Right atrium auricular region (tissue), 2 donors: Measurements from ENCODE around the gene SPPL2A. TPM values are rescaled to one million over a fixed set of nuclear protein-coding genes. Genes with fewer than 3 reads are reported as not detected.

Experiments
- DNase-seq: peaks from one replicate; pipeline ENCODE4 v3.0.0-alpha.2; 2019; ENCODE audit warnings: low spot score
- H3K27ac ChIP-seq, 2 donors: fragments of 200-600 bp; sonication (generic); 1 replicate in 1 of 2; 2 replicates in 1 of 2; pipeline ENCODE4 v1.5.1; 2016 to 2019
- H3K27me3 ChIP-seq, 2 donors: fragments of 200-600 bp; sonication (generic); one replicate each; pipeline versions ENCODE4 v1.5.1 to v1.6.0; 2017 to 2019
- H3K36me3 ChIP-seq: fragments of 200-600 bp; sonication (generic); one replicate; pipeline ENCODE4 v1.5.1; 2016
- H3K4me1 ChIP-seq, 2 donors: fragments of 200-600 bp; sonication (generic); one replicate each; pipeline versions ENCODE4 v1.5.1 to v1.6.0; 2017 to 2019
- H3K4me3 ChIP-seq, 2 donors: fragments of 200-600 bp; sonication (generic); 1 replicate in 1 of 2; 2 replicates in 1 of 2; pipeline ENCODE4 v1.5.1; 2017 to 2019; ENCODE audit warnings: mild to moderate bottlenecking in 1 of 2, moderate library complexity in 1 of 2
- H3K9me3 ChIP-seq, 2 donors: fragments of 200-600 bp; sonication (generic); one replicate each; pipeline ENCODE4 v1.5.1; 2019
- CTCF ChIP-seq, 2 donors: fragments of 200-600 bp; sonication (generic); IDR thresholded peaks; one replicate each; pipeline ENCODE4 v1.5.1; 2019; ENCODE audit warnings: antibody characterized with exemption in 2 of 2
- total RNA-seq, 2 donors: library from RNA; depleted of rRNA; stranded (reverse); fragments of >200 nt; gene quantifications; one replicate each; pipeline ENCODE4 v1.1.0, GENCODE V29; 2016

The SPPL2A gene
- total RNA-seq, 2 donors from 2014 or later = 139 to 432 TPM

GRCh38 chr15:50669611-50670010, 95.9 kb downstream of the SPPL2A start:
- Histone ChIP-seq H3K36me3 (peaks cover under 1% of the 10 kb centered on the region), H3K4me3 (no peak overlapping the region), H3K9me3 (no peaks in the 10 kb centered on the region), H3K27ac (no peak overlapping the region), H3K4me1 (no peaks in the 10 kb centered on the region), H3K27me3 (no peaks in the 10 kb centered on the region)
- TF ChIP-seq CTCF (IDR thresholded peaks at IDR 0.05) = no peak
- no peak for DNase-seq

GRCh38 chr15:50665938-50666337, 99.6 kb downstream of the SPPL2A start:
- H3K27me3 ChIP-seq = no peaks in the 10 kb centered on the region
- H3K4me1 ChIP-seq = no peaks in the 10 kb centered on the region
- DNase-seq = no peak
- no peaks in the 10 kb centered on the region for H3K9me3 ChIP-seq
- no peak for TF ChIP-seq CTCF (IDR thresholded peaks at IDR 0.05)
- H3K4me3 ChIP-seq = no peak overlapping the region
- H3K36me3 ChIP-seq = peaks cover 17% of the 10 kb centered on the region
- no peak overlapping the region for H3K27ac ChIP-seq

- no peak overlapping the region for H3K27ac ChIP-seq
- H3K4me1 ChIP-seq = no peaks in the 10 kb centered on the region
- H3K9me3 ChIP-seq = no peaks in the 10 kb centered on the region
- no peak for TF ChIP-seq CTCF (IDR thresholded peaks at IDR 0.05)
- H3K36me3 ChIP-seq = peaks cover 66% of the 10 kb centered on the region
- H3K4me3 ChIP-seq = no peak overlapping the region
- DNase-seq = no peak
- H3K27me3 ChIP-seq = no peaks in the 10 kb centered on the region
These were observed 110.0 kb downstream of the SPPL2A start for GRCh38 chr15:50655555-50655954.

GRCh38 chr15:50653156-50653743, 112.3 kb downstream of the SPPL2A start:
- no peak for TF ChIP-seq CTCF (IDR thresholded peaks at IDR 0.05)

GRCh38 chr15:50652671-50653070, 112.8 kb downstream of the SPPL2A start:
- Histone ChIP-seq H3K27me3 (no peaks in the 10 kb centered on the region), H3K9me3 (no peaks in the 10 kb centered on the region), H3K27ac (no peak overlapping the region), H3K36me3 (peaks cover 77% of the 10 kb centered on the region), H3K4me1 (no peaks in the 10 kb centered on the region), H3K4me3 (no peak overlapping the region)
- DNase-seq = no peak
- no peak for TF ChIP-seq CTCF (IDR thresholded peaks at IDR 0.05)

More at GRCh38 chr15:50653156-50653743, 112.3 kb downstream of the SPPL2A start:
- Histone ChIP-seq H3K4me1 (no peaks in the 10 kb centered on the region), H3K27me3 (no peaks in the 10 kb centered on the region), H3K36me3 (peaks cover 74% of the 10 kb centered on the region), H3K4me3 (no peak overlapping the region), H3K27ac (no peak overlapping the region), H3K9me3 (no peaks in the 10 kb centered on the region)
- no peak for DNase-seq

Other genes starting within 250 kb of the SPPL2A start
- not detected for gene USP50, start 219.0 kb downstream of the SPPL2A start, total RNA-seq
- gene TRPM7, start 78.9 kb downstream of the SPPL2A start, total RNA-seq = 10 to 100 TPM; 21.7 to 25.4 TPM
- 10 to 100 TPM in 1 of 2 donors, 1 to 10 TPM in 1; 7.0 to 11.7 TPM for gene AP4E1, start 143.0 kb upstream of the SPPL2A start, total RNA-seq